NK-92 (cell line): ENCODE measurements around the gene SORCS2.

Experiments
- DNase-seq: peaks from one replicate; lab custom pipeline; 2025; ENCODE audit not compliant: unreplicated experiment; lab: John Stamatoyannopoulos, UW

The SORCS2 gene

GRCh38 chr4:7621252-7622035, 429.1 kb downstream of the SORCS2 start:
- no peak for DNase-seq

- DNase-seq: no peak
Measured at GRCh38 chr4:7622371-7622770, 430.0 kb downstream of the SORCS2 start.

- DNase-seq: no peak
Measured at GRCh38 chr4:7623468-7623867, 431.1 kb downstream of the SORCS2 start.

- DNase-seq: no peak
Measured at GRCh38 chr4:7624396-7624980, 432.1 kb downstream of the SORCS2 start.

GRCh38 chr4:7625071-7625470, 432.7 kb downstream of the SORCS2 start:
- no peak for DNase-seq

GRCh38 chr4:7626531-7626930, 434.2 kb downstream of the SORCS2 start:
- DNase-seq: no peak

GRCh38 chr4:7627251-7628250, 435.2 kb downstream of the SORCS2 start:
- DNase-seq: no peak

- no peak for DNase-seq
Measured at GRCh38 chr4:7628432-7628831, 436.1 kb downstream of the SORCS2 start.

GRCh38 chr4:7629501-7630254, 437.3 kb downstream of the SORCS2 start:
- no peak for DNase-seq

GRCh38 chr4:7630568-7631287, 438.4 kb downstream of the SORCS2 start:
- no peak for DNase-seq

- no peak for DNase-seq
Measured at GRCh38 chr4:7631288-7632014, 439.1 kb downstream of the SORCS2 start.

- no peak for DNase-seq
Measured at GRCh38 chr4:7632341-7632740, 440.0 kb downstream of the SORCS2 start.

- DNase-seq: no peak
Measured at GRCh38 chr4:7632971-7633370, 440.6 kb downstream of the SORCS2 start.

GRCh38 chr4:7634661-7635251, 442.4 kb downstream of the SORCS2 start:
- DNase-seq: no peak

- no peak for DNase-seq
Measured at GRCh38 chr4:7635445-7636239, 443.3 kb downstream of the SORCS2 start.

GRCh38 chr4:7636240-7636508, 443.8 kb downstream of the SORCS2 start:
- DNase-seq: no peak

GRCh38 chr4:7637139-7637538, 444.8 kb downstream of the SORCS2 start:
- no peak for DNase-seq

- no peak for DNase-seq
Measured at GRCh38 chr4:7637971-7638370, 445.6 kb downstream of the SORCS2 start.

- no peak for DNase-seq
Measured at GRCh38 chr4:7638489-7638888, 446.2 kb downstream of the SORCS2 start.
